Stomach smooth muscle (tissue), 2 donors: ENCODE results near the gene LRRC8D.

Source experiments
- H3K27ac ChIP-seq: one replicate; pipeline ENCODE4 v1.7.0; 2013; ENCODE audit warnings: mild to moderate bottlenecking, low read length, inconsistent platforms
- H3K27me3 ChIP-seq, 2 donors: one replicate each; pipeline ENCODE4 v1.7.0; 2013; ENCODE audit warnings: low read length in 2 of 2; ENCODE audit not compliant: insufficient read depth in 2 of 2, control insufficient read depth in 1 of 2
- H3K36me3 ChIP-seq, 2 donors: one replicate each; pipeline ENCODE4 v1.7.0; 2013; ENCODE audit warnings: low read length in 2 of 2; ENCODE audit not compliant: control insufficient read depth in 2 of 2, insufficient read depth in 2 of 2
- H3K4me1 ChIP-seq: one replicate; pipeline ENCODE4 v1.7.0; 2013; ENCODE audit warnings: low read length; ENCODE audit not compliant: control insufficient read depth, insufficient read depth
- H3K4me3 ChIP-seq, 2 donors: one replicate each; pipeline ENCODE4 v1.7.0; 2013; ENCODE audit warnings: low read length in 2 of 2
- H3K9ac ChIP-seq, 2 donors: one replicate each; pipeline ENCODE4 v1.7.0; 2013; ENCODE audit warnings: low read length in 2 of 2, mild to moderate bottlenecking in 1 of 2
- H3K9me3 ChIP-seq, 2 donors: one replicate each; pipeline ENCODE4 v1.7.0; 2013; ENCODE audit warnings: low read length in 2 of 2; ENCODE audit not compliant: control insufficient read depth in 2 of 2
- donor health status: healthy.
- donor health status: Pancreatic carcinoma.

Gene LRRC8D

DNA sequence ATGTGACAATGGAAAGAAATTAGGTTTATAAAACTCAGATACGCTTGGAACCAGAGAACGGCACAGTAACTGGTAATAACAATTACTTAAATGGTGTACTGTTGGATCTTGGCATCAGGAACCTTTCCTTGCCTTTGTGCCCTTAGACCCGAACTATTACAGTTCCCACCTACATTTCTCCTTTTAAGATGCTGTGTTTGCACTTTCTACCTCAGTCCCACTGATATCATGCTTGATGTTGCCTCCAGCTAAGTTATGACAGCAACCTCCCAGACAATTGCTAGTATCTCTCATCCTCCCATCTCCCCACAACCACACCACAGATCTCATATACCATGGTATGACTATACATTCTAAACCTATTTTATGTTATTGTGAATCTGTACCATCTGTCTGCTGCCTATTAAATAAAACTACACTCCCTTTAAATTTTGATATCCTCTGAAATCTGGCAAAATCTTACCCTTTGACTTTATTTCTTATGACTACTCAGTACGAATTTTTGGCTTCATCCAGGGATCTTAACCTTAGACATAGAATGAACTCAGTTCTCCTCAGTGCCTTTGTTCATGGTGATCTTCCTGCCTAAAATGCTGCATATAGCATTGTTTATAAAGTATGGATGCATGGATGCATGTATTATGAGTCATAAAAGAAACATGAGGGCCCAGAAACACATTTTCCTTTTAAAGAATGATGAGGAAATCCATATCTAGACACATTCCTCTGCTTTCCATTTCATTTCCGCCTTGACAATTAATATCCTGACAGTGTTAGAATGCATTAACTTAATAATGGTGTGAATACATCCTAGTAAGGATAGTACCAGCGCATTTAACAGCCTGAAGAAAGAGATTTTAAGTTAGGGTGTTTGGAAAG lies 64.1 kb downstream of the LRRC8D start:
- Histone ChIP-seq H3K4me1 (no peaks in the 10 kb centered on the region), H3K27me3 (no peaks in the 10 kb centered on the region), H3K9me3 (no peaks in the 10 kb centered on the region), H3K4me3 (no peak overlapping the region), H3K36me3 (no peaks in the 10 kb centered on the region), H3K27ac (no peak overlapping the region), H3K9ac (no peak overlapping the region)

GRCh38 chr1:89887270-89887669 lies 66.4 kb downstream of the LRRC8D start:
- Histone ChIP-seq H3K27ac (no peak overlapping the region), H3K9me3 (no peaks in the 10 kb centered on the region), H3K4me1 (no peaks in the 10 kb centered on the region), H3K4me3 (no peak overlapping the region), H3K36me3 (no peaks in the 10 kb centered on the region), H3K27me3 (no peaks in the 10 kb centered on the region), H3K9ac (no peak overlapping the region)

DNA sequence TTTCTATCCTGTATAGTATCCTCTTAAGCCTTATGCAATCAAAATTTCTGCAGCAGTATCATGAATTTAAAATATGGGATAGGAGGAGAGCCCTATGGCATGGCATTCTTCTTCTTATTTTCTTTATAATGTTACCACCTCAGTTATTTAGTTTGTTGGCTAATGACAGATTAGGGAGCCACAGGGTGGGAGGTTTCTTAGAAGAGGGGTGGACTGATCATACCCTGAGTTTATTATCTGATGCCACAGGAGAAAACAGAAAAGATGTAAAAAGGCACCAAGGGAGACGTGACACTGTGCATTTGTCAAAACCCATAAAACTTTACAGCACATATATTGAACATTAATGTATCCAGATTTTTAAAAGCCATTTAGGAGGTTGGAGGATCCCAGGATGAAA lies 66.9 kb downstream of the LRRC8D start:
- Histone ChIP-seq H3K4me3 (no peak overlapping the region), H3K27me3 (no peaks in the 10 kb centered on the region), H3K27ac (no peak overlapping the region), H3K4me1 (no peaks in the 10 kb centered on the region), H3K36me3 (no peaks in the 10 kb centered on the region), H3K9me3 (no peaks in the 10 kb centered on the region), H3K9ac (no peak overlapping the region)

GRCh38 chr1:89888480-89889322 lies 67.9 kb downstream of the LRRC8D start:
- H3K36me3 ChIP-seq = no peaks in the 10 kb centered on the region
- H3K4me3 ChIP-seq = no peak overlapping the region
- no peaks in the 10 kb centered on the region for H3K27me3 ChIP-seq
- H3K27ac ChIP-seq = no peak overlapping the region
- H3K9ac ChIP-seq = no peak overlapping the region
- no peaks in the 10 kb centered on the region for H3K4me1 ChIP-seq
- H3K9me3 ChIP-seq = no peaks in the 10 kb centered on the region

DNA sequence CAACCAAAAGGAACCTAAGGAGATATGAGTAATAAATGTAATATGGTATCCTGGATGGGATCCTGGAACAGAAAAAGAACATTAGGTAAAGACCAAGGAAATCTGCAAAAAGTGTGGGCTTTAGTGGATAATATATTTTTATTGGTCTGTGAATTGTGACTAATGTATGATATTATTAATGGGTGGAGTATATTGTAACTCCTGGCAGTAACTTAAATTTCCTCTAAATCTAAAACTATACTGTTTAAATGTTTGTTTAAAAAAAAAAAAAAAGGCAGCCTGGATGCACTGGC lies 68.4 kb downstream of the LRRC8D start:
- H3K36me3 ChIP-seq = no peaks in the 10 kb centered on the region
- H3K4me1 ChIP-seq = no peaks in the 10 kb centered on the region
- no peak overlapping the region for H3K9ac ChIP-seq
- H3K9me3 ChIP-seq = no peaks in the 10 kb centered on the region
- no peak overlapping the region for H3K4me3 ChIP-seq
- H3K27ac ChIP-seq = no peak overlapping the region
- H3K27me3 ChIP-seq = no peaks in the 10 kb centered on the region

DNA sequence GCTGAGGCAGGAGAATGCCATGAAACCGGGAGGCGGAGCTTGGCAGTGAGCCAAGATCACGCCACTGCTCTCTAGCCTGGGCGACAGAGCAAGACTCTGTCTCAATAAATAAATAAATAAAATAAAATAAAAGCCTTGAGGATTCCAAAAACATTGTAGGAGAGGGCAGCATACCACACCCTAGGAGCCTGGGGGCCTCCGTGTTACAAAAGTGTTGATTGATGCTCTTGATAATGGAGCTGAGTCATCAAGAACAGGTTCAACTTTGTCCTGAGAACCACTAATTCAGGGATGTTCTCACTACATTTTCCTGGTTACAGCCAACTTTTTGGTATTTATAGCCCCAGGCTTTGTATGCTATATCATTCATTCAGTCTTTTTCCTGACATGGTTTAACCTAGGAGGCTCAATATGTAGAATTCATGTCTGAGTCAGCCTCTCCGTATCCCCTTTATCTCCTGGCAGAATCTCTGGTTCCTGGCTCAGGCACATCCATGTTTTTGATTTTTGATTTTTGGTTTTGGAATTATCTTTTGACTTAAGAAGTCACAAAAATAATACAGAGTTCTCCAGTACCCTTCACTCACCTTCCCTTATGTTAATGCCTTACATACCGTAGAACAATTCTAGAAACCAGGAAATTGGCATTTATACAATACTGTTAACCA lies 69.4 kb downstream of the LRRC8D start:
- H3K4me1 ChIP-seq = no peaks in the 10 kb centered on the region

DNA sequence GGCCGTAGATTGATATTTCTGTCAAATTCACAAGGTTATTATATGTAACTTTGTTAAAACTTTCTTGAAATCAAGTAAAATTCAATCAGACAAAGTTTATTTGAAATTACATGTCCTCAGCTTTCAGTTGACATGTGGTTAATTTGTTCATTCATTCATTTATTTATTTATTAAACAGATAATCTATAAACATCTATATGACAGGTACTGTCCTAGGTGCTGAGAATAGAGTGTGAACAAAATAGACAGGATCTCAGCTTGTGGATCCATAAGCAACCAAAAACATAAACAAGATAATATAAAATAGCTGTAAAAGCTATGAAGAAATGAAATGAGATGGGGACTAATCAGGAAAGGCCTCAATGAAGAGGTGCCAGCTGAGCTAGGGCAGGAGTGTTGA lies 72.0 kb downstream of the LRRC8D start:
- Histone ChIP-seq H3K36me3 (no peaks in the 10 kb centered on the region), H3K27ac (no peak overlapping the region), H3K27me3 (no peaks in the 10 kb centered on the region), H3K9ac (no peak overlapping the region), H3K9me3 (no peaks in the 10 kb centered on the region), H3K4me1 (no peaks in the 10 kb centered on the region), H3K4me3 (no peak overlapping the region)

More for the DNA sequence above, 69.4 kb downstream of the LRRC8D start:
- no peak overlapping the region for H3K9ac ChIP-seq
- H3K9me3 ChIP-seq = no peaks in the 10 kb centered on the region
- no peaks in the 10 kb centered on the region for H3K27me3 ChIP-seq
- no peak overlapping the region for H3K27ac ChIP-seq
- H3K4me3 ChIP-seq = no peak overlapping the region
- no peaks in the 10 kb centered on the region for H3K36me3 ChIP-seq

DNA sequence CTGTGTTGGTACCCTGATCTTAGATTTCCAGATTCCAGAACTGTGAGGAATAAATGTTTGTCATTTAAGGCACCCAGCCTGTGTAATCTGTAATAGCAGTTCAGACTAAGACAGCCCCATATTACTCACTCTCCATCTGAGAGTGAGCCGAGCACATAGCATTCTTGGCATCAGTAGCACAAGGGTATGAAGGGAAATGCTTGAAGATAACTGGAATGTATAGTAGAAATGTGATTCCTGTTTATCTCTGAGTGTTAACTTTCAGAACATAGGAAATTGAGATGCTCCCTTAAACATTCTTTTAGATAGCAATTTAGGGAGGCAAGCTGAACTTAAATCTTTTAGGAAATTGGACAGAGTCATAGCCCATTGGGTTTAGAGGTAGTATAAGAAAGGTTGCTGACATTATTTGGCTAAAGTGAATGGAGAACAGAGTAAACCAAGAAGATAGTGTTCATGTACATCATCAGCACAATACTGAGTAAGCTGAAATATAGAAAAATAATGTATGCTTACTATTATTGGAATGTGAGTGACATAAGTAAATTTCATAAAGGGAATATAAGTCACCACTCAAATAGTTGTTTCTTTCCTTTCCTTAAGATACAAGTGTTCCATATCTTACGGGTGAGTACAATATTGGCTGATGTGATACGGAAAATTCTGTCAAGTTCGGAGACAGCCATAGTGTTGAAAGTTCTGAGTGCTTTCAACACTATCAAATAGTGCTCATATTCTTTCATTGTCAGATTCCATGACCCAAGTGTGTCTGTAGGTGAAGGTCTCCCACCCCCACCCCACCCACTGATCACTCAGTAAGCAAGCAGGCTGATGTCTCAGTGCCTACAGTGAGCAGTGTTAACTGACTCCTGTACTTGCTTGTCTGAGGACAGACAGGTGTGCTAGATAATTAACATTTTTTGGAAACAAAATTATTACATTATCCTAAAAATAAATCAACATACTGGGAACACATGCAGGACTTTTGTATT lies 73.7 kb downstream of the LRRC8D start:
- Histone ChIP-seq H3K4me1 (no peaks in the 10 kb centered on the region), H3K9me3 (no peaks in the 10 kb centered on the region), H3K27ac (no peak overlapping the region), H3K9ac (no peak overlapping the region), H3K27me3 (no peaks in the 10 kb centered on the region), H3K36me3 (no peaks in the 10 kb centered on the region), H3K4me3 (no peak overlapping the region)

DNA sequence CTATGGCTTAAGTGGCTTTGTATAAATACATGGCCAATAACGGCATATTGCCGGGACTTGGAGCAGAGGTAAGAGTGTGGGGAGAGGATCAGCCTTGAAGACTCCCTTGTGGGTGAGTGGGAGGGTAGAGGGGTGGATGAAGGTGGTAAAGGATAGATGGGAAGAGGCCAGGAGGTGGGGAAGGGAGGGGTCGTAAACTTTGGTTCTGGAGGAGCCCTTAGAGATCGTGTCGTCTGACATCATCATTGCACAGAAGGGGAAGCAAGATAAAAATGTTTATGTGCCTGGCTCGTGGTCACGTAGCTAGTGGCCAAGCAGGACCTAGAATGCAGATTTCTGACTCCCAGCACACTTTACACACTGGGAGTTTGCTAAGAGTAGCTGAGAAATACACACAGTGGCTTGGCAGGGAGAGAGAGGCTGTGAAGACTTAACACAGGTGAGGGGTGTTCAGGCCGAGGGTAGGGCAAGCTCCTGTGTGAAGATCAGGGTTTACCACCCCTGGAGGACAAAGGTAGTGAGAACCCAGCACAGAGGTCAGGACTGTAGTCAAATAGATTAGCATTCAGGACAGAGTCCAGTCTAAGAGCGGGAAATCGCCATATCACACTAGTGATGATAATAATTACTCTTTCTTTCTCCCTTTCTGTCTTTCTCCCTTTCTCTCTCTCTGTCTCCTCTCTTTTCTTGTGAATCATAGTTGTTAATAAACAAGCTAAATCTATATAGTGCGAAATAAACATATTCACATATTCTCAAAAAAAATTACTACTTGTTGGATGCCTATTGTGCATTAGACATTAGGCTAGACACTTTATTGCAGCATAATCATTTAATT lies 75.5 kb downstream of the LRRC8D start:
- no peak overlapping the region for H3K4me3 ChIP-seq
- H3K9me3 ChIP-seq = no peaks in the 10 kb centered on the region
- no peak overlapping the region for H3K9ac ChIP-seq
- no peaks in the 10 kb centered on the region for H3K4me1 ChIP-seq
- no peaks in the 10 kb centered on the region for H3K27me3 ChIP-seq
- H3K27ac ChIP-seq = no peak overlapping the region
- H3K36me3 ChIP-seq = no peaks in the 10 kb centered on the region
